H9 (cell line): ENCODE data around the gene AFF4. TPM values are rescaled to one million over a fixed set of nuclear protein-coding genes. Genes with fewer than 3 reads are reported as not detected.

ENCODE experiments used
- DNase-seq: peaks from one replicate; pipeline ENCODE4 v3.0.0-alpha.2; 2017
- H2AFZ ChIP-seq: one replicate; pipeline ENCODE4 v1.6.1; 2013; ENCODE audit warnings: mild to moderate bottlenecking, low read length, control low read depth, moderate library complexity
- H2AK5ac ChIP-seq: 2 replicates; pipeline ENCODE4 v1.6.1; 2013; ENCODE audit warnings: low read length, control low read depth, mixed read lengths; ENCODE audit not compliant: insufficient read length
- H2BK120ac ChIP-seq: one replicate; pipeline ENCODE4 v1.6.1; 2013; ENCODE audit warnings: low read depth, mild to moderate bottlenecking, low read length, control low read depth, inconsistent platforms; ENCODE audit not compliant: poor library complexity, severe bottlenecking
- H2BK12ac ChIP-seq: 2 replicates; pipeline ENCODE4 v1.6.1; 2013; ENCODE audit warnings: low read length, control low read depth, mixed read lengths, low read depth; ENCODE audit not compliant: insufficient read length
- H2BK15ac ChIP-seq: 2 replicates; pipeline ENCODE4 v1.6.1; 2013; ENCODE audit warnings: low read depth, low read length, control low read depth
- H2BK20ac ChIP-seq: one replicate; pipeline ENCODE4 v1.6.1; 2013; ENCODE audit warnings: low read depth, mild to moderate bottlenecking, low read length, control low read depth, inconsistent platforms; ENCODE audit not compliant: poor library complexity, severe bottlenecking
- H2BK5ac ChIP-seq: 2 replicates; pipeline ENCODE4 v1.6.1; 2013; ENCODE audit warnings: low read length, control low read depth, mixed read lengths; ENCODE audit not compliant: insufficient read length
- H3K14ac ChIP-seq: 2 replicates; pipeline ENCODE4 v1.6.1; 2013; ENCODE audit warnings: low read length, control low read depth; ENCODE audit not compliant: insufficient read depth
- H3K18ac ChIP-seq: 2 replicates; pipeline ENCODE4 v1.6.1; 2013; ENCODE audit warnings: low read depth, mild to moderate bottlenecking, mixed read lengths, low read length, control low read depth; ENCODE audit not compliant: insufficient read length
- H3K23ac ChIP-seq: 2 replicates; pipeline ENCODE4 v1.6.1; 2013; ENCODE audit warnings: low read length, control low read depth, mixed read lengths, low read depth; ENCODE audit not compliant: insufficient read length
- H3K23me2 ChIP-seq: 2 replicates; pipeline ENCODE4 v1.6.1; 2013; ENCODE audit warnings: low read depth, mild to moderate bottlenecking, mixed read lengths, low read length, control low read depth; ENCODE audit not compliant: insufficient read length, poor library complexity, severe bottlenecking
- H3K27ac ChIP-seq: 2 replicates; pipeline ENCODE4 v1.5.1; 2013; ENCODE audit warnings: low read length, control low read depth, mixed read lengths, low read depth; ENCODE audit not compliant: insufficient read length
- H3K27me3 ChIP-seq: 2 replicates; pipeline ENCODE4 v1.6.1; 2013; ENCODE audit warnings: low read length, control low read depth, inconsistent platforms; ENCODE audit not compliant: insufficient read depth
- H3K4ac ChIP-seq: 2 replicates; pipeline ENCODE4 v1.6.1; 2013; ENCODE audit warnings: low read depth, mild to moderate bottlenecking, control low read depth, inconsistent platforms, low read length, moderate library complexity
- H3K4me1 ChIP-seq: 2 replicates; pipeline ENCODE4 v1.6.1; 2013; ENCODE audit warnings: low read length, control low read depth, inconsistent platforms; ENCODE audit not compliant: insufficient read depth
- H3K4me2 ChIP-seq: 2 replicates; pipeline ENCODE4 v1.6.1; 2013; ENCODE audit warnings: low read length, control low read depth, mixed read lengths; ENCODE audit not compliant: insufficient read length, insufficient read depth
- H3K56ac ChIP-seq: 2 replicates; pipeline ENCODE4 v1.6.1; 2013; ENCODE audit warnings: low read depth, mild to moderate bottlenecking, mixed read lengths, low read length, control low read depth; ENCODE audit not compliant: insufficient read length
- H3K79me1 ChIP-seq: 2 replicates; pipeline ENCODE4 v1.6.1; 2013; ENCODE audit warnings: low read depth, mild to moderate bottlenecking, moderate library complexity, low read length, control low read depth, inconsistent platforms; ENCODE audit not compliant: insufficient read depth, poor library complexity, severe bottlenecking
- H3K79me2 ChIP-seq: 2 replicates; pipeline ENCODE4 v1.6.1; 2013; ENCODE audit warnings: low read length, control low read depth, inconsistent platforms; ENCODE audit not compliant: insufficient read depth
- H3K9ac ChIP-seq: 2 replicates; pipeline ENCODE4 v1.6.1; 2013; ENCODE audit warnings: low read length, control low read depth, mixed read lengths; ENCODE audit not compliant: insufficient read length; ENCODE audit errors: extremely low read depth
- H3K9me3 ChIP-seq: one replicate; pipeline ENCODE4 v1.6.1; 2013; ENCODE audit warnings: low read depth, low read length, inconsistent platforms; ENCODE audit not compliant: control insufficient read depth
- H3T11ph ChIP-seq: one replicate; pipeline ENCODE4 v1.6.1; 2013; ENCODE audit warnings: mild to moderate bottlenecking, low read length, control low read depth, inconsistent platforms
- H4K20me1 ChIP-seq: one replicate; pipeline ENCODE4 v1.6.1; 2013; ENCODE audit not compliant: control insufficient read depth, insufficient read length, insufficient read depth
- H4K5ac ChIP-seq: 2 replicates; pipeline ENCODE4 v1.6.1; 2013; ENCODE audit warnings: low read depth, mild to moderate bottlenecking, mixed read lengths, low read length, control low read depth; ENCODE audit not compliant: insufficient read length
- H4K8ac ChIP-seq: replicated peaks from 2 replicates; pipeline ENCODE4 v1.6.1; 2013; ENCODE audit warnings: low read length, control low read depth, mixed read lengths, low read depth; ENCODE audit not compliant: insufficient read length
- H4K91ac ChIP-seq: 2 replicates; pipeline ENCODE4 v1.6.1; 2013; ENCODE audit warnings: low read depth, mild to moderate bottlenecking, moderate library complexity, mixed read lengths, low read length, control low read depth; ENCODE audit not compliant: insufficient read length
- H3K27ac Mint-ChIP-seq, 3 experiments: 2 replicates in 2 of 3; 3 replicates in 1 of 3; pipeline ENCODE4 v1.8.0; 2020 to 2021; ENCODE audit warnings: mixed read lengths in 3 of 3, mild to moderate bottlenecking in 1 of 3, moderate library complexity in 1 of 3
- H3K27me3 Mint-ChIP-seq: 2 replicates; pipeline ENCODE4 v1.8.0; 2021; ENCODE audit warnings: low read depth, mild to moderate bottlenecking, moderate library complexity, mixed read lengths
- H3K36me3 Mint-ChIP-seq, 3 experiments: 2 replicates in 2 of 3; 3 replicates in 1 of 3; pipeline ENCODE4 v1.8.0; 2020 to 2021; ENCODE audit warnings: low read depth in 3 of 3, mixed read lengths in 3 of 3; ENCODE audit not compliant: insufficient read depth in 1 of 3
- H3K4me1 Mint-ChIP-seq, 2 experiments: 2 replicates each; pipeline ENCODE4 v1.8.0; 2020; ENCODE audit warnings: mixed read lengths in 2 of 2
- H3K4me3 Mint-ChIP-seq, 2 experiments: 2 replicates in 1 of 2; 3 replicates in 1 of 2; pipeline ENCODE4 v1.8.0; 2020 to 2021; ENCODE audit warnings: mild to moderate bottlenecking in 2 of 2, mixed read lengths in 2 of 2, moderate library complexity in 1 of 2
- H3K9me3 Mint-ChIP-seq, 2 experiments: 2 replicates in 1 of 2; 3 replicates in 1 of 2; pipeline ENCODE4 v1.8.0; 2020; ENCODE audit warnings: mild to moderate bottlenecking in 2 of 2, mixed read lengths in 2 of 2, moderate library complexity in 1 of 2
- WGBS: extraction: QIAGEN DNeasy Blood & Tissue Kit; methylation state at CpG from one replicate; pipeline ENCODE4 v1.1.7; 2013; ENCODE audit warnings: missing lambda C conversion rate, low lambda C conversion rate, mixed read lengths; ENCODE audit not compliant: insufficient read length; ENCODE audit errors: extremely low coverage; 5-methylcytosine and 5-hydroxymethylcytosine counted together
- total RNA-seq: library from RNA; stranded (reverse); gene quantifications from 2 replicates; pipeline ENCODE4 v1.2.1, GENCODE V29; 2021
- TF ChIP-seq, protein P1 (sequence below): fragments of 200-600 bp; sonication (generic); conservative IDR thresholded peaks from 3 replicates; pipeline ENCODE4 v1.8.0; 2021; ENCODE audit warnings: antibody characterized with exemption, mild to moderate bottlenecking

Gene AFF4
- total RNA-seq, 1 experiment from 2014 or later = 73.2 TPM

DNA sequence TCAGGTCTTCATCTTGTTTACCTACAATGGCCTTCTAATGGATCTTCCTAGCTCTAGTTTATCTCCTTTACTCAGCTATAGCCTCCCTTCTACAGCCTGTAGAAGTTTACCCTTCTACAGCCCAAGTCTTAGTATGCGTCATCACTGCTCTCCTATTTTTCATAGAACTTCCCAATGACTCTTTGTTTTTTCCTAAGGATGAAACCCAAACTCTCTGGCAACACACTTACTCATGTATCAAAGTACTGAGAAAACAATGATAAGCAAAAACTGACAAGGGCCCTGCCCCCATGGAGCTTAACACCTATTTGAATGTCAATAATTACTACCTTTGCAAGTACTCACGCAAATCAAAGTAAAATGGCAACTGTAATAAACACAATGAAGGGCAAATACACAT is 56.3 kb downstream of the AFF4 start:
- no peak overlapping the region for H3K56ac ChIP-seq
- H3K79me2 ChIP-seq = no peaks in the 10 kb centered on the region
- no peak overlapping the region for H2AK5ac ChIP-seq
- no peak overlapping the region for H2BK120ac ChIP-seq
- DNase-seq = no peak
- Mint-ChIP-seq H3K4me1 (peaks cover 7 to 9% of the 10 kb centered on the region in 2 experiments), H3K27me3 (no peaks in the 10 kb centered on the region), H3K4me3 (no peak overlapping the region), H3K9me3 (no peaks in the 10 kb centered on the region), H3K36me3 (peaks cover 5 to 21% (median 5%) of the 10 kb centered on the region in 3 experiments; a peak in 5 of 7 replicates), H3K27ac (peak overlapping the region in 1 of 3 experiments; percentile 53; a peak in 1 of 7 replicates)
- H3K9me3 ChIP-seq = no peaks in the 10 kb centered on the region
- no peak overlapping the region for H4K91ac ChIP-seq
- no peak overlapping the region for H3K23ac ChIP-seq
- H4K5ac ChIP-seq = no peak overlapping the region
- no peak overlapping the region for H2BK12ac ChIP-seq
- no peaks in the 10 kb centered on the region for H3K27me3 ChIP-seq
- H2BK15ac ChIP-seq = no peak overlapping the region
- H3K27ac ChIP-seq = no peak overlapping the region
- H3K4me1 ChIP-seq = no peaks in the 10 kb centered on the region
- H3K18ac ChIP-seq = no peak overlapping the region
- WGBS = no CpG with 5 or more reads among the region's 2 CpGs
- no peak overlapping the region for H2BK5ac ChIP-seq
- H3K9ac ChIP-seq = no peak overlapping the region
- TF ChIP-seq, protein P1, sequence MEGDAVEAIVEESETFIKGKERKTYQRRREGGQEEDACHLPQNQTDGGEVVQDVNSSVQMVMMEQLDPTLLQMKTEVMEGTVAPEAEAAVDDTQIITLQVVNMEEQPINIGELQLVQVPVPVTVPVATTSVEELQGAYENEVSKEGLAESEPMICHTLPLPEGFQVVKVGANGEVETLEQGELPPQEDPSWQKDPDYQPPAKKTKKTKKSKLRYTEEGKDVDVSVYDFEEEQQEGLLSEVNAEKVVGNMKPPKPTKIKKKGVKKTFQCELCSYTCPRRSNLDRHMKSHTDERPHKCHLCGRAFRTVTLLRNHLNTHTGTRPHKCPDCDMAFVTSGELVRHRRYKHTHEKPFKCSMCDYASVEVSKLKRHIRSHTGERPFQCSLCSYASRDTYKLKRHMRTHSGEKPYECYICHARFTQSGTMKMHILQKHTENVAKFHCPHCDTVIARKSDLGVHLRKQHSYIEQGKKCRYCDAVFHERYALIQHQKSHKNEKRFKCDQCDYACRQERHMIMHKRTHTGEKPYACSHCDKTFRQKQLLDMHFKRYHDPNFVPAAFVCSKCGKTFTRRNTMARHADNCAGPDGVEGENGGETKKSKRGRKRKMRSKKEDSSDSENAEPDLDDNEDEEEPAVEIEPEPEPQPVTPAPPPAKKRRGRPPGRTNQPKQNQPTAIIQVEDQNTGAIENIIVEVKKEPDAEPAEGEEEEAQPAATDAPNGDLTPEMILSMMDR = no peak
- no peak overlapping the region for H4K8ac ChIP-seq
- no peak overlapping the region for H3T11ph ChIP-seq
- H3K4me2 ChIP-seq = no peak overlapping the region
- H3K14ac ChIP-seq = no peak overlapping the region
- peaks cover 4% of the 10 kb centered on the region for H3K79me1 ChIP-seq
- H3K23me2 ChIP-seq = no peaks in the 10 kb centered on the region
- no peaks in the 10 kb centered on the region for H4K20me1 ChIP-seq
- H2BK20ac ChIP-seq = no peak overlapping the region
- no peak overlapping the region for H3K4ac ChIP-seq
- no peak overlapping the region for H2AFZ ChIP-seq
